ENCODE data around the gene ITGA5. TPM values are rescaled to one million over a fixed set of nuclear protein-coding genes. Genes with fewer than 3 reads are reported as not detected.

ITGA5 gene
- total RNA-seq, 1 donor, result 239 TPM

GRCh38 chr12:54418441-54419087, 502 bp downstream of the ITGA5 start:
- no peak for DNase-seq (ENCODE audit: low read depth)
- no peak for TF ChIP-seq CTCF (IDR thresholded peaks at IDR 0.05; ENCODE audit: insufficient read depth, low read length)
- H3K4me3 ChIP-seq (ENCODE audit: low read depth, low read length), result peak overlapping the region; percentile 92

- TF ChIP-seq CTCF (IDR thresholded peaks at IDR 0.05; ENCODE audit: insufficient read depth, low read length), result no peak
- no peak for DNase-seq (ENCODE audit: low read depth)
- peak overlapping the region; percentile 92 for H3K4me3 ChIP-seq (ENCODE audit: low read depth, low read length)
These were observed 1.2 kb downstream of the ITGA5 start for GRCh38 chr12:54417712-54418440.

GRCh38 chr12:54416687-54417603, 2.1 kb downstream of the ITGA5 start:
- peak; percentile 54 for DNase-seq (ENCODE audit: low read depth)
- no peak for TF ChIP-seq CTCF (IDR thresholded peaks at IDR 0.05; ENCODE audit: insufficient read depth, low read length)
- H3K4me3 ChIP-seq (ENCODE audit: low read depth, low read length), result peak overlapping the region; percentile 92

GRCh38 chr12:54415221-54415929, 3.7 kb downstream of the ITGA5 start:
- peak overlapping the region; percentile 31 for H3K4me3 ChIP-seq (ENCODE audit: low read depth, low read length)
- TF ChIP-seq CTCF (IDR thresholded peaks at IDR 0.05; ENCODE audit: insufficient read depth, low read length), result peak; percentile 9
- no peak for DNase-seq (ENCODE audit: low read depth)

- no peak for TF ChIP-seq CTCF (IDR thresholded peaks at IDR 0.05; ENCODE audit: insufficient read depth, low read length)
- no peak for DNase-seq (ENCODE audit: low read depth)
- H3K4me3 ChIP-seq (ENCODE audit: low read depth, low read length), result peak overlapping the region; percentile 28
These were observed 5.5 kb downstream of the ITGA5 start for GRCh38 chr12:54413284-54414190.
